ENCODE measurements around the gene ABCC11.

Gene ABCC11

GRCh38 chr16:48220891-48221290, 26.4 kb downstream of the ABCC11 start:
- DNase-seq (ENCODE audit: low read depth): no peak
- no peak for TF ChIP-seq CTCF (IDR thresholded peaks at IDR 0.05; ENCODE audit: low read length, missing control alignments)
- no peak overlapping the region for H3K4me3 ChIP-seq (replicated peaks; ENCODE audit: low read depth, low read length)

- no peak for DNase-seq (ENCODE audit: low read depth)
- H3K4me3 ChIP-seq (replicated peaks; ENCODE audit: low read depth, low read length): no peak overlapping the region
- TF ChIP-seq CTCF (IDR thresholded peaks at IDR 0.05; ENCODE audit: low read length, missing control alignments): no peak
Observed at GRCh38 chr16:48218473-48218872, 28.9 kb downstream of the ABCC11 start.

- no peak overlapping the region for H3K4me3 ChIP-seq (replicated peaks; ENCODE audit: low read depth, low read length)
- DNase-seq (ENCODE audit: low read depth): peak; percentile 7
- no peak for TF ChIP-seq CTCF (IDR thresholded peaks at IDR 0.05; ENCODE audit: low read length, missing control alignments)
Observed at GRCh38 chr16:48217708-48218107, 29.6 kb downstream of the ABCC11 start.

- no peak for TF ChIP-seq CTCF (IDR thresholded peaks at IDR 0.05; ENCODE audit: low read length, missing control alignments)
- DNase-seq (ENCODE audit: low read depth): no peak
- no peak overlapping the region for H3K4me3 ChIP-seq (replicated peaks; ENCODE audit: low read depth, low read length)
Observed at GRCh38 chr16:48215738-48216137, 31.6 kb downstream of the ABCC11 start.

- no peak for TF ChIP-seq CTCF (IDR thresholded peaks at IDR 0.05; ENCODE audit: low read length, missing control alignments)
- DNase-seq (ENCODE audit: low read depth): no peak
- no peak overlapping the region for H3K4me3 ChIP-seq (replicated peaks; ENCODE audit: low read depth, low read length)
Observed at GRCh38 chr16:48212033-48212432, 35.3 kb downstream of the ABCC11 start.

GRCh38 chr16:48210747-48211146, 36.6 kb downstream of the ABCC11 start:
- no peak for TF ChIP-seq CTCF (IDR thresholded peaks at IDR 0.05; ENCODE audit: low read length, missing control alignments)
- DNase-seq (ENCODE audit: low read depth): no peak
- H3K4me3 ChIP-seq (replicated peaks; ENCODE audit: low read depth, low read length): no peak overlapping the region

- TF ChIP-seq CTCF (IDR thresholded peaks at IDR 0.05; ENCODE audit: low read length, missing control alignments): no peak
- DNase-seq (ENCODE audit: low read depth): peak; percentile 32
- H3K4me3 ChIP-seq (replicated peaks; ENCODE audit: low read depth, low read length): no peak overlapping the region
Observed at GRCh38 chr16:48206594-48207242, 40.6 kb downstream of the ABCC11 start.
